GM19438 (cell line): ENCODE measurements around the gene PIAS2.

Experiments used
- ATAC-seq: cut with Tn5 transposase; IDR thresholded peaks from one replicate; pipeline ENCODE4 v1.9.1; 2021; ENCODE audit warnings: low read depth; ENCODE audit not compliant: unreplicated experiment

Gene PIAS2

GRCh38 chr18:46768166-46768921 is 149.0 kb downstream of the PIAS2 start:
- ATAC-seq = no peak

- no peak for ATAC-seq
Measured at GRCh38 chr18:46767217-46767616, 150.1 kb downstream of the PIAS2 start.

- ATAC-seq = no peak
Measured at GRCh38 chr18:46764586-46764985, 152.7 kb downstream of the PIAS2 start.

- ATAC-seq = no peak
Measured at GRCh38 chr18:46761059-46761769, 156.1 kb downstream of the PIAS2 start.

- no peak for ATAC-seq
Measured at GRCh38 chr18:46759890-46760289, 157.4 kb downstream of the PIAS2 start.

- ATAC-seq = no peak
Measured at GRCh38 chr18:46756559-46757201, 160.6 kb downstream of the PIAS2 start, which contains the start of gene ST8SIA5. TSS of gene ST8SIA5 (minus strand) at chr18:46757053. CDS start at chr18:46756508, 545 bp downstream.

GRCh38 chr18:46756025-46756558 is 161.2 kb downstream of the PIAS2 start:
- ATAC-seq = no peak

- no peak for ATAC-seq
Measured at GRCh38 chr18:46755315-46756024, 161.8 kb downstream of the PIAS2 start.

- ATAC-seq = no peak
Measured at GRCh38 chr18:46754661-46755292, 162.5 kb downstream of the PIAS2 start.

- peak; percentile 73 for ATAC-seq
Measured at GRCh38 chr18:46754188-46754587, 163.1 kb downstream of the PIAS2 start.
